Kasumi-1 (cell line): ENCODE results near the gene C20orf202.
A peak's percentile ranks its signal among the peaks of the same experiment; 100 is the strongest.

Experiments used
- DNase-seq, 2 experiments: peaks; one replicate each; lab custom pipeline; 2025; lab: John Stamatoyannopoulos, UW

The C20orf202 gene

DNA sequence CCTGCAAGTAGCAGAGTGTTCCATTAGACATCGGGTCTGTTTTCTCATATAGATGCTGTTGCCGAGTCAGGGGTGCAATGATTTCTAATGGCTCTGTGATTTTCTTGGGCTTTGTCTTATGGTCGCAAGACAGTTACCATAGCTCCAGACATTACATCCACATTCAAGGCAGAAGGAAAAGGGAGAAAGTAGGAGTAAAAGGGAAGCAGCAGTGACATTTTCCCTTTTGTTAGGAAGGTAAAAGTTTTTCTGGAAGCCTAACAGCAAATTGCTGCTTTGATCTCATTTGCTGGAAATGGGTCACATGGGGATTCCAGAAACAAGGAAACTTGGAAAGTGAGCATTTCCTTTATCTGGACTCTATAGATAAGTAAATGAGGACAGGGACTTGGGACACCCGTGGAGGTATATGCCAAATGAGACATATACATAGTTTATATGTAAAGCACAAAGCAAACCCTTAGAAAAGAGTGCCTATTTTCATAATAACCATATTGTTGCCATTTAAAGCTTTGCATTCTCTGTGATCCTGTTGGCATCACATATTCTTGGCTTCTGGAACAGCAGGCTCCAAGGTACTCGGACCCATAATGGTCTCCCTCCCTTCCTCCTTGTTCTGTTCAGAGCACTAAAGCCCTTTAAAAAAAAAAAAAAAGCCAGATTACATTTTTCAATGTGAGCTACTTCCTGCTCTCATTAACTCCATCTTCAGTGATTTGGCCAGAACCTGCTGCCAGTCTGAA lies at the start of gene C20orf202:
Gene C20orf202 (plus strand): TSS at position 693 of the 743 bp plus-strand sequence. CDS start 132 bp downstream, outside the sequence.
- DNase-seq = no peak

DNA sequence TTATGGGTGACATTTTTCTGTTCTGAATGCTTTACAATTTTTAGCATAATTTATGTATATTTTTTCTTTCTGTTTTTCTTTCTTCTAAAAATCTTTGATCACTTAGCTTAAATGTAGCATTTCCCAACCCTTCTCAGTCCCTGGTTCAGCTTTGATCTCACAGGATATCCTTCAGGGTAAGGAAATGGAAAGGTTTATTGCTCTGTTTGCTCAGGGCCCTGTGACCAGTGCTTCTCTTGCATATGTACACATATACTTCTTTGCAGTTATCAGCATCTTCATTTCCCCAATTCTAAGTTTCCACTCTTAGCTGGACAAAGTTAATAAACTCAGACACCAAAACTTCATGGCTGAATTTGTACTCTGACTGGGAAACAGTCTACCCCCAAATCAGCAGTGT lies 49.0 kb upstream of the C20orf202 start:
- DNase-seq = no peak

DNA sequence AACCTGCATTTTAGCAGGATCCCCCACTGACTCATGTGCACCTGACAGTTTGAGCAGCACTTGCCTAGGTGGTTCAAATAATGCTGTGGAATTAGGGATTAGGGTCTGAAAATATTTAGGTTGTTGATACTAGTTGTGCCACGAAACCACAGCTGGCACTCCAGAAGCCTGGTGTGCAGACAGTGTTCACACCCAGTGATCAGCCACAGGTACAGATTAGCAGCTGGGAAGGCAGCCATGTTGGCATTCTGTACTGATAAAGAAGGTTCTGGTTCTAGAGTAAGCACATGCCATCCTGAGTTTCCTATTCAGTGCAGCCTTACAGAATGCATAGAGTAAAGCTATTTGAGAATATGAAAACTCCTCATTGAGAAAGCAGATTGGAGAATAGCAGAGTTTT lies 48.6 kb upstream of the C20orf202 start:
- no peak for DNase-seq

DNA sequence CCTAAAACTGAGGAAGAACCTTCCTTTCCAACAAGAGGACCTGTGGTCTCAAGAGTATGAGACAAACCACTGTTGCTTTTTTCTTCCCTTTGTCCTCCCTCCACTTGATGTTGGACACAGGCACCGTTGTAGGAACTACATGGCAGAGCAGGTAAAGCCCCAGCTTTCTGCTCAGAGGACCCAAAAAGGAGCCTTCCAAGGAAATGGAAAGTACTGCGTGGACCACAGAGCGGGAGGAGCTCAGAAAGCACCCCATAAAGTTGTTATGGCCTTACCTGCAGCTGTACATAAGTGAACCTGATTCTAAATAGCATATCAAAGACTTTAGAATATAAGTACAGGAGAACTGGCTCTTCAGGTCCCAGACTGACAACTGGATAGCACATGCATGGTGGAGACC lies 47.9 kb upstream of the C20orf202 start:
- DNase-seq = no peak

DNA sequence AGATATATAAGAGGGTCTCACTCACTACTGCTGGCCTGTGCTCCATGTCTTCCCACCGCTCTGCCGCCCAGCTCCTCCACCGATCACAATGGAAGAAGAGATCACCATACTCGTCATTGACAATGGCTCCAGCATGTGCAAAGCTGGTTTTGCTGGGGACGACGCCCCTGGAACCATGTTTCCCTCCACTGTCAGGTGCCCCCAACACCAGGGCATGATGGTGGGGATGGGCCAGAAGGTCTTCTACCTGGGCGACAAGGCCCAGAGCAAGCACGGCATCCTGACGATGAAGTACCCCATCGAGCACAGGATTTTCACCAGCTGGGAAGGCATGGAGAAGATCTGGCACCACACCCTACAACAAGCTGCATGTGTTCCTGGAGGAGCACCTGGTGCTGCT lies 42.8 kb upstream of the C20orf202 start:
- no peak for DNase-seq

DNA sequence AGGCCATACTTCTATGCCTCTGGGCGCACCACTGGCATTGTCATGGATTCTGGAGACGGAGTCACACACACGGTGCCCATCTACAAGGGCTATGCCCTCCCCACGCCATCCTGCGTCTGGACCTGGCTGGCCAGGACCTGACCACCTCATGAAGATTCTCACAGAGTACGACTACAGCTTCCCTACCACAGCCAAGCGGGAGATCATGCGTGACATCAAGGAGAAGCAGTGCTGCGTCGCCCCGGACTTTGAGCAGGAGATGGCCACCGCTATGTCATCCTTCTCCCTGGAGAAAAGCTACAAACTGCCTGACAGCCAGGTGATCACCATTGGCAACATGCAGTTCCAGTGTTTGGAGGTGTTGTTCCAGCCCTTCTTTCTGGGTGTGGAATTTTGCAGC lies 42.3 kb upstream of the C20orf202 start:
- DNase-seq = no peak

DNA sequence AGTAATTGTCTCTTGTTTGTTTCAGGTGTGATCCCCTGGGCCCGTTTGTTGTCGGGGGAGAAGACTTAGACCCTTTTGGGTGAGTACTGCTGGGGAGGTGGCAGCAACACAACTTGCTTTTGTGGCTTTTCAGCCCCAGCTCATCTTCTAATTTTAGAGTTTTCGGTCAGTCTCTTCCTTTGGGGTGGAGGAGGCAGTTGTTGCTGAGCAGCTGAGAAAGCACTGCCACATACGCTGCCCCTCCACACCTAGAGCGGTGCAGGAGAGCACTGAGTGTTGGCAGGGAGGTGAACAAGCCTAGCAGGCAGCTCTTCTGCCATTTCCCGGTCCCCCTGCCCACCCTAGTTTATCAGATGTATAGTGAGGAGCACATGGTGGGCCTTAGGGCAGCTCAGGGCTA lies 40.1 kb upstream of the C20orf202 start:
- no peak for DNase-seq

DNA sequence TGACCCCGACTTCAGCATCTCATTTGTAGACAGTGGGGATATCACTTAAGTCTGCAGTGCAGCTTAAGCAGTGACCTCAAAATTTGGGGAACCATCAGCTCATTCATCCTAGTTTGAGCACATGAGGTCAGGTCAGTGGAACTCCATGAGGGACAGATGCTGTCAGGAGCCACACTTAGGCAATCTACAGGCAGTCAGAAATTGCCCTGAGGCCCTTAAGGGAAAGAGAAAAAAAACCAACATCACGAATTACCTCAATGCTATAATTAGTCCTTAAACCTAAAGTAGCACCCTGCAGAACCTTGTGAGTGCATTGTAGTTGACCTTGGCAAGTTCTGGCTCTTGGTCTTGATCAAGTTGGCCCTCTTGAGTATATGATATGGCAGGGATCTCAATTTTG lies 39.6 kb upstream of the C20orf202 start:
- no peak for DNase-seq

DNA sequence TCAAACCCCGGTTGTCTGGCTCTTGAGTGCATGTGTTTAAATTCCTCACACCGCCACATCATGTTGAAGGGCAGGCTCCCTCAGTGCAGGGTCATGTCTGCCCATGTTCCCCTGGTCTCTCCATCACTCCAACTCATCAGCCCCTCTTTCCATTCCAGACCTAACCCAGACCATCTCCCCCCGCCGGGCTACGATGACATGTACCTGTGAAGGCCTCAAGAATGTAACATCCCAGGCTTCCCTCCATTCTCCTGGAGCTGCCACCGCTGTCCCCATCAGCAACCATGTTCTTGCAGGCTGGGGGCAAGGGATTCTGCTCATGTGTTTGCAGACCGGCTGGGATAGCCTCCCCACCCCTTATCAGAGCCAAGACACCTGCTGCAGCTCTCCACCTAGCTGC lies 38.4 kb upstream of the C20orf202 start:
- no peak for DNase-seq

DNA sequence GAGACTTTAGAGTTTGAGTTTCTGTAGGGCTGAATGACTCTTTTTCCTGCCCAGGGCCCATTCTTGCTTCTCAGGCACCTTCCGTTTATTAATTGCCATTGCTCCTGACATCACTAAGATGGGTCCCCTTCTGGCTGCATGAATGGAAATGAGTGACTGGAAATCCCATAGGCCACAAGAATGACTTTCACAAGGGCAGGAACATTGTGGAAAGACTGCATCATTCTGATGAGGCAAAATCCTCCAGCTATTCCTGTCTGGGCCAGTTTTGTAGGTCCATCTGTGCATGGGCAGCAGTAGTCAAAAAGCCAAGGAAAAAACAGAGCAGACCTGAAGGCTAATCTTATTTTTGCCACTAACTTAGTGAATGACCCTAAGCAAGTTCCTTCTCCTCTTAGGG lies 37.7 kb upstream of the C20orf202 start:
- DNase-seq = no peak

DNA sequence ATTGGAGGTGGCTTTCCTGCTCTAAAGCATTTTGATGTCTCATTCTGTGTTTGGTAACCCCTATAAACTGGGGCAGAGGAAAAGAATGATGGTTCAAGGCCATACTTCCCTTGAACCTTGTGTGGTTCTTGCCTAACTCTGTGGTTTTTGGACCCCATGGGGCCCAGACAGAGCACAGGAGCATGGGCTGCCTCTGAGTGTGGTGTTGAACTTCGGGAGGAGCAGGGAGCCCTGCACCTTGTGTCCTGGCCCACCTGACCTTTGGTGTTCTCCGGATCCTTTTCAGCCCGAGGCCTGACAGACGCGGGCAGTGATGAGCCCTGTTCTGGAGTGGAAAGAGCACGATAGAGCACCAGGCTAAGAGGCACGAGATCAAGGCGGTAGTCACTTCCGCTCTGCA lies 37.3 kb upstream of the C20orf202 start:
- DNase-seq = no peak

DNA sequence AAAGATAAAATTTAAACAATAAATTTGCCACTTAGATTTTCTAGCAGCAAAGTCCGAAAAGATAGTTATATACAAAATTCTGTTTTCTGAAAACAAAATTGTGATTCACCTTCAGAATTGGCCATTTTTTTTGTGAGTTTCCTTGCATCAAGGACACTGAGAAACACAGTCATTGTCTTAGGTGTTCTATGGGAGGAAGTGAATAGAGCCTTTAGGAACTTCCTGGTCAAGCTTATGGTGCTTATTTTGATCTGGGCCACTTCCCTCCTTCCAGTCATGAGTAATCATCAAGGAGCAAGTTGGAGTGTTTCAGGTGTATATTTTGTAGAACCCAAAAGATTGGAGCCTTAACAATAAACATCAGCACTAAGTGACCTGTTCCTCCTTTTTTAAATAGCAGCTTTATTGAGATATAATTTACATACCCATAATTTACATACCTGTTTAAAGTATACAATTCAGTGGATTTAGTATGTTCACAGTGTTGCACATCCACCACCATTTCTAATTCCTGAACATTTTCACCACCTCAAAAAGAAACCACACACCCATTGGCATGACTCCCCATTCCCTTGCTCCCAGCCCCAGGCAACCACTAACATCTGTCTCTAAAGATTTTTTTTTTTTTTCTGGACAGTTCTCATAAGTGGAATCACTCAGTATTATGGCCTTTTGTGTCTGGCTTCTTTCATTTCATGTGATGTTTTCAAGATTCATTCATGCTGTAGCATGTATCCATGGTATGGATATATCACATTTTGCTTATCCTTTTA lies 36.1 kb upstream of the C20orf202 start:
- no peak for DNase-seq

DNA sequence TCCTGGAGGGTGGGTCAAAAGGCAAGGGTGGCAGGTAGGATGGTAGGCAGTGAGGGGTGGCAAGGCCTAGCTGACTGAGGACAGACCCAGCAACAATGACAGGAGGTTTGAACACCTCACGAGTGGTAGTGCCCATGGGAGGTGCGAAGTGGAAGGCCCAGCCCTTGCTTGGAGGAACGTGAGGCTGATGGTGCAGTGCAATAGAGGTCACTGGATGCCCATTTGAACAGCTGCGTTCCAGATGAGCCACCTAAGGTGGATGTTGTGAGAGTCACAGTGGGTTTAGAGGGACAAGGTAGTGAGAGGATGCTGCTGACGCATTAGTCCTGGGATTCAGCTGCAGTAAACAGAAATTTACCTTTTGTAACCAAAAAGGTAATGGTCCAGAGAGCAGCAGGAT lies 34.0 kb upstream of the C20orf202 start:
- no peak for DNase-seq

DNA sequence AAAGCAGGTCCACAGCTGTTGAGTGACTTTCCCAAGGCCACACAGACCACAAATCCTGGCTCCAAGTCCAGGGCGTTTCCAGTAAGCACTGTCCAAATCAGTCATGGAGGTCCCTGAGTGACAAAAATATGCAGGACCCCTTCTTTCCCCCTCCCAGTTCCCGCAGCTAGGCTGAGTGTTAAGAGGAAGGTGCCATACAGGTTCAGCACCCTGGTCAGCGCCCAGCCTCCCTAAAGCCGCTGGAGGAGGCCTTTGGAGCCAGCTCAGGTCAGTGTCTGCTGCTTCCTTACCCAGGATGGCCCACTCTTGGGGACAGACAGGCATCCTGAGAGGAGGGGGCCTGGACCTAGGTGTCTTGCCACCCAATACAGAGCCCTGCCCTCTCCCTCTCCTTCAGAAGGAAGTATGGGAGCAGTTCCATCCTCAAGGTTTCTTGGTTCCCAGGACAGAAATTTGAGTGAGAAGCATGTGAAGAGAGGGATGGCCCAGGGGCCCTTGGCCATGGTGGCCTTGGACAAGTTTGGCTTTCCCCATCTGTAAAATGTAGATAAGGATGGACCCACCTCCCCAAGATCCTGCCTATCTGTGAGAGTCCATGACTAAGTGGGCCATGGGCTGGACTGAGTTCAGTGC lies 31.7 kb upstream of the C20orf202 start:
- DNase-seq = peak in 1 of 2 experiments; percentile 16

DNA sequence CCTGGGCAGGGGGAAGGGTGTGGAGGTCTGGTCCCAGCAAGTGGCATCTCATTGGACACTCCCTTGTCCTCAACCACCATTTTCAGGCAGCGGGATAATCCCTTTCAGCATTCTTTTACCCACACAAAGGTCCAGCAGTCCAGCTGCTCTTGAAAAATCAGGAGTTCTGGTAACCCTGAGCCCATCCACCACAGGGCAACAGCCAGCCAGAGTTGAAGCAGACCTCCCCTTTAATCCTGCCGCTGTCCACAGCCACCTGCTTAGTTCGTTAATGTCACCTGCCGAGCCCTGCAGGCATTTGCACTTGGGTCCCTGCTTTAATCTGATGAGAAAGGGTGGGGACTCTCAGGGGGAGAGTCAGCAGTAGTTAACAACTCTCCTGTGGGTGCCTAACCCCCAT lies 29.6 kb upstream of the C20orf202 start:
- DNase-seq = no peak

DNA sequence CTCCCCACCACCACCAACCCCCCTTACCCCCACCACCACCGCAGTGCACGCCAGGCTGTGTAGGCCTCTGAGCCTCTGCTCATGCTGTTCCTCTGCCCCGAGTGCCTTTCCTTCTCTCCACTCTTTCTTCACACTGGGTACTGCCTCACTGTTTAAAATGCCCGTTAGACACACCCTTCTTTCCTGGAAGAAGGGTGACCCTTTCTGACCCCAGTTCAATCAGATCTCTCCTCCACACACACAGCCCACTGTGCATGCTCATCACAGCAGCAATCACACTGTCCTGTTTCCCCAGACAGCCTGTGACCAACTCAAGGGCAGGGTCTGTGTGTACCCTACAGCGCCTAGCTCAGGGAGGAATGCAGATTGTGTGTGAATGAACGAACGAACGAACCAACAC lies 28.5 kb upstream of the C20orf202 start:
- DNase-seq = no peak

DNA sequence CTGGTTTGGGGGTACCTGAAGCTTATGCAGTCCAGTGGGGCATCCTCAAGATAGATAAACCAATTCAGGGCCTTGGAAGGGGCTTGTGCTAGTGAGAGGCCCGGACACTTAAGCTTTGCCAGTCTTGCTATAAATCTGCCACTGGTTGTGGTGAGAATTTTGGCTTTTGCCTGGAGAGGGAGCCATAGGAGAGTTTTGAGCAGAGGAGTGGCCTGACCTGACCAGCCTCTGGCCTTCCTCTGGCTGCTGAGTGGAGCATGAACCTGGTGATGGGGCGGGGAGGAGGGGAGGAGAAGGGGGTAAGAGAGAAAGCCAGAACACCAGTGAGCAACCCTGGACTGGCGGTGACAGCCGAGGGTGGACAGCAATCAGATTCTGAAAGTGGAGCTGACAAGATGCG lies 25.6 kb upstream of the C20orf202 start:
- DNase-seq = no peak

DNA sequence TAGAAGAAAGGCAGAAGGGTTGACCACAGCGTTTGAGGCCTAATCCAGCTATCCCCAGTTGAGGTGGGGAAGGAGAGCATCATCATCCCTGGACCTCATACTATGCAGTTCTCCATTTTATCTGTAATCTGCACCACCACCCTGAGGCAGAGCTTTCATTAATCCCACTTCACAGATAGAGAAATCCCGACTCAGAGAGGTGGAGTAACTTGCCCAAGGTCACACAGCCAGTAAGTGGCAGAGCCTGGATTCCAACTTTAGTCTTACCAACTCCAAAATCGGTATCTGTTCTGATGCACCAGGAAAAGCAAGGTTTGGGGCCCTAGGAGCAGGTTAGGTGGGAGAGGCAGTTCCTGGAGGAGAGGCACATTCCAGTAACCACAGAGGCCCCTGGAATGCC lies 25.2 kb upstream of the C20orf202 start:
- no peak for DNase-seq

DNA sequence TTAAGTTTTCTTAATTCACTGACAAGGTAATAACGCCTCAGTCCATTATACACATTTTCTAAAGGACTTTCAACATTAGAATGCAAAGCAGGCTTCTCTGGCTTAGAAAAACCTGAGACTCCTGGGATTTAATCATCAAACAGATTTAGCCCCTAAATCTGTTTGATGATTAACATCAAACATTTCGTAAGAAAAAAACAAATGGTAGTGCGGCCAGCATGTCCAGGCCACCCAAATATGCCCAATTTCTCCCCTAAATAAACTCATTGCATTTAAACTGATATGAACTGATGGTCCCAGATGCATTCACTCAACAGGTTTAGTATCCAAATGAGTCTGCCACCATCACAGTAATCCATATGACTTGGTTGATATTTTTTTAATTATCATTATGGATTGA lies 24.6 kb upstream of the C20orf202 start:
- DNase-seq = no peak

DNA sequence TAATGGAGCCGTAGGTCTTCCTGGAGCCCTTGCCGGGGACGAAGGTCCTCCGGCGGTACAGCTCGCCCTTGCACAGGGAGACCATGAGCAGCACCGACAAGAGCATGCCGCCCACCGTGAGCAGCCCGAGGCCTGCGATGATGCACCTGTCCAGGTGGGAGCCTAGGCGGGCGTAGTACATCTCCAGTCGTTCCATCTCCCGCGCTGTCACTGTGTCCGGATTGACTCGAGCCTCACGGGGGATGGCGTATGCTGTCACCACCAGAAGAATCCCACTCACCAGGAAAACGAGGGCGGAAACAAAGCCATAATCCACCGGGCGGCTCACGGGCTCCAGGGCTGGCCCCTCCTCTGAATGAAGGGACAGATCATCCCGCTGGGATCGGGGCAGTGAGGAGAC lies 22.3 kb upstream of the C20orf202 start:
- DNase-seq = no peak

DNA sequence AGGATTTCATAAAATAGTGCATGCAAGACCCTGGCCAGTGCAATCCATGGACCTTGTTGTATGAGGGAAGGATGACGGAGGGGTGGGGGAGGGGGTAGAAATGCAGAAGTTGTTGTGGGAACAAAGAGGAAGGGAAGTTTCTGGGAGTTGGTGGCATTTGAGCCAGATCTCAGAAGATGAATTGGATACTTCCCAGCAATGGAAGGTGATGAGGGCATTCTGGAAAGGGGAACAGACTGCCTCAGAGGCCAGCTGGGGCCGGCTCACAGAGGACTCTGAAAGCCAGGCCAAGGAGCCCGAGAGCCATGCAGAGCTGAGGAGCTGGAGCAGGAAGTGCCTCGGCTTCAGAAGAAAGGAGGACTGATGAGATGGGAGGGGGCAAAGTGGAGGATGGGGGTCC lies 21.1 kb upstream of the C20orf202 start:
- DNase-seq = no peak

DNA sequence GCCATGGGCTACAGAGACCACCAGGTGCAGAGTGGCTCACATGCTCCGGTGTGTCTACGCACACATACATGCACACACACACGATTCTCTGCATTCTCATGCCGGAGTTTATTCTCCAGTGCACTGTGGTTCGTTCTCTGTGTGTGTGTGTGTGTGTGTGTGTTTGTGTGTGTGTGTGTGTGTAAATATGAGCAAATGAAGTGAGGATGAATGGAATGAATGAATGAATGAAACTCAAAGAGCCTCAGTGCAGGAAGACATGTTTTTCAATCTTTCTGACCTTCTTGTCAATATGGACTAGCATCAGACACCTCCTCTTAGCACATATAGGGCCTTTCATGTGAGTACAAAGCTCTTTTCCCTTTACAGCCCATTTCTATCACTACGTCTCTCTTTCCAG lies 20.1 kb upstream of the C20orf202 start:
- no peak for DNase-seq

DNA sequence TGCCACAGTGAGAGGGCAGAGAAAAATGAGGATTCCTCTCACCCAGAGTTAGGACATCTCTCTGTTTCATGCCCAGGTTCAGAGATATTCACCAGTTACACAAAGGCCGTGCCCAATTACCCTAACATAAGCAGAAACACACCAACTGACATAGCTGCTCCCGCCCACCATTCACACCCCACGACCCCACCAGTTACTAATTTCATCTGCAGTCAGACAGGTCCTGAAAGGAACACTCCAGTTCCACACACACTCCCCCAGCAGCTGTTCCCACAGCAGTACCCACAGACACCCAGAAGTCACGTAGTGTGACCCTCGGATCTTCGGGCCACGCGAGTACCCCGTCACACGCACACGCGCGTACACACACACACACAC lies 19.0 kb upstream of the C20orf202 start:
- no peak for DNase-seq
